Left lung (tissue), 10 donors: ENCODE data around the gene NEURL3. TPM values are rescaled to one million over a fixed set of nuclear protein-coding genes. Genes with fewer than 3 reads are reported as not detected.

Experiments
- ATAC-seq: fragments of 200-7000 bp; cut with Tn5 transposase; one replicate; pipeline ENCODE4 v1.9.1; 2020; ENCODE audit warnings: moderate library complexity
- DNase-seq, 4 donors: peaks; one replicate each; pipeline ENCODE4 v3.0.0-alpha.2; 2013 to 2020
- H3K27ac ChIP-seq, 2 donors: fragments of 200-600 bp; sonication (generic) in 1 of 2; one replicate each; pipeline versions ENCODE4 v1.5.0 to v1.8.0; 2020 to 2021
- H3K27me3 ChIP-seq, 2 donors: fragments of 200-600 bp; sonication (generic) in 1 of 2; one replicate each; pipeline versions ENCODE4 v1.5.0 to v1.8.0; 2020 to 2021
- H3K36me3 ChIP-seq, 2 donors: fragments of 200-600 bp; sonication (generic) in 1 of 2; one replicate each; pipeline versions ENCODE4 v1.5.0 to v1.8.0; 2020 to 2021
- H3K4me1 ChIP-seq, 2 donors: fragments of 200-600 bp; one replicate each; pipeline ENCODE4 v1.8.0; 2021
- H3K4me3 ChIP-seq, 2 donors: fragments of 200-600 bp; sonication (generic) in 1 of 2; one replicate each; pipeline versions ENCODE4 v1.5.0 to v1.8.0; 2020 to 2021; ENCODE audit warnings: mild to moderate bottlenecking in 1 of 2
- H3K9me3 ChIP-seq, 2 donors: fragments of 200-600 bp; sonication (generic) in 1 of 2; one replicate each; pipeline versions ENCODE4 v1.5.0 to v1.8.0; 2020 to 2021
- CTCF ChIP-seq, 2 donors: fragments of 200-600 bp; sonication (generic) in 1 of 2; IDR thresholded peaks; one replicate each; pipeline versions ENCODE4 v1.5.0 to v1.8.0; 2021; ENCODE audit warnings: antibody characterized with exemption in 2 of 2
- intact Hi-C, 2 donors: fragments of 100-400 bp; cut with DNase I; formaldehyde crosslinking; loops; one replicate each; pipeline versions ENCODE4 v1.11.2 to v1.14.2; 2022
- polyA plus RNA-seq, 6 donors: library from polyadenylated mRNA; unstranded; fragments of 120-200 nt; gene quantifications; one replicate each; pipeline ENCODE4 v1.2.1, GENCODE V29; 2013; ENCODE audit not compliant: insufficient read length in 6 of 6
- total RNA-seq, 2 donors: library from RNA; stranded (reverse); fragmentation: NEBNext Ultra II Directional; extraction: Animal tissue kit (Norgen Biotek cat#: 25700); gene quantifications; one replicate each; pipeline ENCODE4 v1.2.1, GENCODE V29; 2021
- donor health status: DM: no; HTN: yes; CAD: no.
- donor health status: DM: no; HTN: no; CAD: no.

The NEURL3 gene
- total and polyA plus RNA-seq, 8 donors: 0.18 to 0.62 (median 0.32) TPM

GRCh38 chr2:96526615-96527285 is 21.6 kb upstream of the NEURL3 start:
- Histone ChIP-seq H3K4me3 (peak overlapping the region; percentile 36 to 51), H3K27me3 (no peaks in the 10 kb centered on the region), H3K4me1 (peaks cover 13 to 50% of the 10 kb centered on the region in 2 donors), H3K9me3 (no peaks in the 10 kb centered on the region), H3K36me3 (no peaks in the 10 kb centered on the region), H3K27ac (peak overlapping the region; percentile 80 to 87)
- ATAC-seq (no peak), DNase-seq (peak in 1 of 4 donors; percentile 49)
- intact Hi-C loops: no loop called here
- TF ChIP-seq CTCF (IDR thresholded peaks at IDR 0.05): no peak

GRCh38 chr2:96526101-96526591 is 21.0 kb upstream of the NEURL3 start:
- Histone ChIP-seq H3K9me3 (no peaks in the 10 kb centered on the region), H3K4me1 (peaks cover 7 to 44% of the 10 kb centered on the region in 2 donors), H3K27me3 (no peaks in the 10 kb centered on the region), H3K4me3 (no peak overlapping the region), H3K27ac (no peak overlapping the region), H3K36me3 (no peaks in the 10 kb centered on the region)
- no peak for TF ChIP-seq CTCF (IDR thresholded peaks at IDR 0.05)
- peak in 1 of 4 donors; percentile 61 for DNase-seq
- no peak for ATAC-seq
- intact Hi-C loops: no loop called here

GRCh38 chr2:96525211-96525507 is 20.0 kb upstream of the NEURL3 start:
- Histone ChIP-seq H3K4me1 (peaks cover 4 to 34% of the 10 kb centered on the region in 2 donors), H3K36me3 (no peaks in the 10 kb centered on the region), H3K27me3 (no peaks in the 10 kb centered on the region), H3K4me3 (no peak overlapping the region), H3K27ac (no peak overlapping the region), H3K9me3 (no peaks in the 10 kb centered on the region)
- no peak for TF ChIP-seq CTCF (IDR thresholded peaks at IDR 0.05)
- DNase-seq (peak in 1 of 4 donors; percentile 19), ATAC-seq (no peak)
- intact Hi-C loops: no loop called here

- intact Hi-C loops: no loop called here
- H3K9me3 ChIP-seq: no peaks in the 10 kb centered on the region
- no peak for DNase-seq
These were observed 19.5 kb upstream of the NEURL3 start for GRCh38 chr2:96524482-96525210.

More at GRCh38 chr2:96524482-96525210, 19.5 kb upstream of the NEURL3 start:
- Histone ChIP-seq H3K27ac (no peak overlapping the region), H3K4me1 (peaks cover 4 to 29% of the 10 kb centered on the region in 2 donors), H3K27me3 (no peaks in the 10 kb centered on the region), H3K36me3 (no peaks in the 10 kb centered on the region), H3K4me3 (no peak overlapping the region)
- no peak for ATAC-seq
- no peak for TF ChIP-seq CTCF (IDR thresholded peaks at IDR 0.05)
